HG03378 (cell line): ENCODE measurements around the gene OTOL1.

Experiments
- ATAC-seq: cut with Tn5 transposase; IDR thresholded peaks from one replicate; pipeline ENCODE4 v1.9.1; 2021; ENCODE audit warnings: mild to moderate bottlenecking, moderate library complexity; ENCODE audit not compliant: unreplicated experiment

The OTOL1 gene

GRCh38 chr3:161496508-161496907 is at the start of gene OTOL1:
Gene OTOL1 (plus strand): TSS chr3:161496808. CDS start chr3:161496808, 0 bp downstream.
- ATAC-seq, result no peak

DNA sequence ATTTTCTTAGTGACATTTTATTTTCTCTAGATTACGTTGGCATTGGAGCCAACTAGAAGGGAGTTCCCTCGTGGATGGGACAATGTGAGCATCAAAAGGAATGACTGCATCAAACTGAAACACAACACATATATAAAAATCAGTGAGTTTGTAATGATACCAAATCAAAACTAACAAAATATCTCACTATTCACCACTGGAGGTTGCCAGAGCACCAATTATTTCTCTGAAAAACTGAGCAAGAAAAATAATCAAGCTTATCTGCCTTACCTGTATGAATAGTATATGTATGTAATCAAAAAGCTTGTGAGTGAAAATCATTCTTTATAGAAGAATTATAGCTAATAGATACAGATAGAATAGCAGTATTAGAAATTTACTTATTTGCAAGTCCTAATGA is 46.8 kb upstream of the OTOL1 start:
- ATAC-seq, result no peak

GRCh38 chr3:161452179-161452578 is 44.4 kb upstream of the OTOL1 start:
- ATAC-seq, result no peak

GRCh38 chr3:161454615-161455014 is 42.0 kb upstream of the OTOL1 start:
- ATAC-seq, result no peak

DNA sequence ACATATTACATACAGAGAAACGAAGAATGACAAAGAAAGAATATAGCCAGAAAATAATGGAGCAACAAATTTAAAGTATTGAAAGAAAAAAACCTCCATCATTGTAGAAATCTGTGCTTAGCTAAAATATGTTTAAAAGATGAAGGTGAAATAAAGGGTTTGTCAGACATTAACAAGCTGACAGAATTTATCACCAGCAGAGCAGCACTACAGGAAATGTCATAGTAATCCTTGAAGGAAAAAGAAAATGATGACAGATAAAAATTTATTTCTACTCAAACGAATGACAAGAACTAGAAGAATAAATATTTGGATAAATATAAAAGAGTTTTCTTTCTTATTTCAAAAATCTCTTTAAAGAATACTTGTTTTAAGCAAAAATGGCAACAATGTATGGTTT is 40.6 kb upstream of the OTOL1 start:
- no peak for ATAC-seq

- no peak for ATAC-seq
These were observed 34.5 kb upstream of the OTOL1 start for GRCh38 chr3:161462138-161462537.

- ATAC-seq, result no peak
These were observed 25.4 kb upstream of the OTOL1 start for GRCh38 chr3:161471211-161471610.

GRCh38 chr3:161474139-161474538 is 22.5 kb upstream of the OTOL1 start:
- no peak for ATAC-seq

DNA sequence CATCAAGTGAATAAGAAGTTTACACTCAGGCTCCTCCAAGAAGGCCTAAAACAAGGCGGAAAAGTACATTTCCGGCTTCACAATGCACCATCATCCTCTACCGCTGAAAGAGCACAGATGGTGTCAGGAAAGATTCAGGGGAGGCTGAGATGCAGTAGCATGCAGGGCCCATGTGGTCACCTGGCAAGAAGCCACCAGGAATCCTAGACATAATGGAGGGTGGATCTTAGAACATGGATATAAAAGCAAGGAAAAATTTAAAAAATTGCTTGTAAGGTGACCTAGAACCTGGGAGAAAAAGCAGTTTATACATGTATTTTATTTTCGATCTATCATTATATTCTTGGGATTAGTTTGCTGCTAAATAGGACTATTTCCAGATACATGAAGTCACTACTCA is 21.9 kb upstream of the OTOL1 start:
- ATAC-seq, result no peak

- no peak for ATAC-seq
These were observed 21.4 kb upstream of the OTOL1 start for GRCh38 chr3:161475206-161475605.

DNA sequence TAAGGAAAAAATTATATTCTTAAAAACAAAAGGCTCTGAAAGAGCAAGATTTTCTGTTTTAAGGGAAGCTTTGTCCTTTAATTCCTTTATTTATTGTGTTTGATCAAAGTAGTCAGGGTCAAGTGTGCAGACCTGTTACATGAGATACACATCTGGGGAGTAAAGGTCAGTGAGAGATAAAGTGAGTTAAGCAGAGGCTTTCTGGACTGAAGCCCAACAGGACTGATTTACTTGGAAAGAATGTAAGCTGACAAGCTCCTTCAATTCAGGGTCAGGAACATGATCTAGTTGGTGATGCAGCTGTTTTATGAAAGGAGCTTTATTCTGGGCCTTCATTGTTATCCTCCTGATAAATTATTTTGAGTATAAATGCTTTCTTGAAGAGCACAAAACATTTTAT is 20.7 kb upstream of the OTOL1 start:
- ATAC-seq, result no peak

DNA sequence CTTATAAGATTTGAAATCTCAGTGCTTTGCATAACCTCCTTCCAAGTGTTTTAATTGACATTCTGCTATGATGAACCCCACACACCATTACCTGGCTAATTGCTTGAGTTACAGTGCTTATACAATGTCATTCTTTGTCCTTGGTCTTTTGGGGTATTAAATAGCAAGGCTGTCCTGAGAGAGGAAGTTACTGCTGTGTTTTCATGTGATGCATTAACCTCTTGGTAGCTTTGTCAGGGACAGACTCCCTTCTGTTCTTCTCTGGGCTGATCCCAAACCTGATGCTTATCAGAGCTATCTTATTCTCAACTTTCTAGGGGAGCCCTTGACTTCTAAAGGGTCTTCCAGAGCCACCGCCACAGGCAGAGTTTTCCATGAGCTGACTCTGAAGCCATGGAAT is 12.4 kb upstream of the OTOL1 start:
- no peak for ATAC-seq

GRCh38 chr3:161488284-161488683 is 8.3 kb upstream of the OTOL1 start:
- peak; percentile 68 for ATAC-seq

GRCh38 chr3:161489395-161489794 is 7.2 kb upstream of the OTOL1 start:
- peak; percentile 94 for ATAC-seq

DNA sequence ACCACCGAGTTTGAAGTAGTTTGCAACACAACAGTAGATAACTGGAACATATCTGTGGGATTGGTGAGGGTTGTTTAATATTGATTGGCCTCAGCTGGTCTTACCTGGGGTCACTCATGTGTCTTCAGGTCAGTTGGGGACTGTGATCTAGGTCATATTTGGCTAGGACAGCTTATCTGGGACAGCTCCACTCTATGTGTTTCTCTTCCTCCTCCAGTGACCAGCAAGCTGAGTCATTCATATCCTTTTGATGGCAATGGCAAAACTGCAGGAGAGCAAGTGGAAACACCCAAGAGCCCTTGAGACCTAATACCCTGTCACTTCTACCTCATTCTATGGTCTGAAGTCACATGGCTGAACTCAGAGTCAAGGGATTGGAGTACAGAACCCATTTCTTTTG is 5.8 kb upstream of the OTOL1 start:
- peak; percentile 72 for ATAC-seq

DNA sequence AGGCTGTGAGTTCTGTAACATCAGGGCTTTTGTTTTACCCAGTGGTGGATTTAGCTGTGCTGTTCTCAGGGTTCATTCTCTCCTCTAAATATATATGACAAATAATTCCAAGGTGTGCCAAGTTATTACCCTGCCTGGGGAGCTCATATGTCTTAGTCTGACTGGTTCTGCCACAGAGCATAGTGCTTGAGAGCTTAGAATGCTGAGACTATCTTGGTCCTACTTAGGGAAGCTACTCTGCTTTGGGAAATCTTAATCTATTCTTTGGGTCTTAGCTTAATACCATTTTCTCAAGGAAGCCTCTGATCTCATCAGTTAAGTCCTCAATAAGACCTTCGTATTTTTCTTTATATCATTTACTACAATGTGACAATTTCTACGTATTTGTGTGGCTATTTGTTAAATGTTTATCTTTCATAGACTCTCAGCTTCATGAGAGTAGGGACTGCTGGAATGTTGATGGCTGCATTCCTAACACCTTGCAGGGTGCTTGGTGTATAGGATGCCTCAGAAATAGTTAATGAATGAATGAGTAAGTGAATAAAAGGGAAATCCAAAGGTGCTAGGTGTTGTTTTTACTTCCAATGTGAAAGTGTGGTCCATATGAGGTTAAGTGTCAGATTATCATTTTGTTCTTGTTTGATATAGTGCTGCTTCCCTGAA is 1.8 kb downstream of the OTOL1 start:
- ATAC-seq, result no peak

DNA sequence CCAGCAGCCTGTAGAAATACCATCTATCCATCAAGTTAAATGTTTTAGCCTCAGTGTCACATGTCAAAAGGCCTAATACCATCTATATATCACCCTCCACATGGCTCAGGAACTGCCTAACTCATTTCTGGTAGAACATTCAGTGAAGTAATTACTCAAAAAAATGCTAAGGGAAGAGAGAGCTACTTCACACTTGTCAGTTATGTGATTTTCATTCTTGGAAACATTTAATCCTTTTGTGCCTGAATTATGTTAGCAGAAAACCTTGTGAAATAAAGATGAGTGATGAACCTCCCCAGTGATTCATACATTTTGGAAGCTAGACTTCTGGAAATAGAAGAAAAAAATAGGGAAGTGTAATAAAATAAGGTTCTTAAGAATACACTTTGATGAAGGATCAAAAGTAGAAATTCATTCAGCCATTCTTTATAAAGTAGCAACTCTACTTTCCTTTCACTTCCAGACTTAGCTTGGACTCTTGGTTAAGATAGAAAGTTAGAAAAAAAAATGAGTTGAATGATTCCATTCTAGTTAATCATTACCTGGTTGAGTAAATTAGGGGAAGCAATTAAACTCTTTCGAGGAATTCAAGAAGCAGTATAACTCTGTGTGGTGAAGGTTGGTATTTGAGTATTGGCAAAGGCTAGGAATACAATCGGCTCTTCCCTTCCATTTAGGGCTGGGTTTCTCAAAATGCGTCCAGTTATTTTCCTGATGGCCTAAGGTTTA is 3.6 kb downstream of the OTOL1 start:
- no peak for ATAC-seq

- no peak for ATAC-seq
These were observed 6.7 kb downstream of the OTOL1 start for GRCh38 chr3:161503271-161503670.

GRCh38 chr3:161508852-161509477 is 12.4 kb downstream of the OTOL1 start:
- peak; percentile 79 for ATAC-seq

GRCh38 chr3:161510510-161511260 is 14.1 kb downstream of the OTOL1 start:
- ATAC-seq, result no peak

DNA sequence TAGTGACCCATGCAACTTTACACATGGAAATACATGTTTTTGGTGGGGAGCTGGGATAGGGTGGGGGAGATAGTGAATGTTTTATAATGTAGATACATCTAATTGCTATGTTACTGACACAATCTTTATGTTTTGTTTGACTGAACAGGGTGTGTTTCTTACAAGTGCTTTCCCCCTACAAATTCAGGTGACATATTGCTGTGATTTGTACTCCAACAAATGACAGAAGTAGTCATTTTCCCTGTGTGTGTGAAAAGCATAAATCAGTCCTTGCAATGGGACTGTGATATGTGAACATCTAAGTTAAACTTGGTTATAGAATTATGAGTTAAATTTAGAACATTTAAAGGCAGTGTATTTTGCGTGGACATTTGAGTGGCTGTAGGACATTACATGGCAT is 27.3 kb downstream of the OTOL1 start:
- ATAC-seq, result no peak
